GM12892 (cell line): Measurements from ENCODE around the gene MYO7B.

Experiments used
- DNase-seq: peaks from one replicate; pipeline ENCODE4 v3.0.0; 2011; ENCODE audit not compliant: insufficient read length
- FAIRE-seq: peaks from 2 replicates; lab custom pipeline; 2011; peaks lifted over from hg19 to GRCh38; lab: Jason Lieb, UNC
- POLR2A ChIP-seq: IDR thresholded peaks from 2 replicates; pipeline ENCODE4 v1.6.1; 2011; ENCODE audit warnings: low read depth, low read length, control low read depth
- POLR2AphosphoS5 ChIP-seq: IDR thresholded peaks from 2 replicates; pipeline ENCODE4 v1.6.1; 2011; ENCODE audit warnings: low read depth, low read length, control low read depth
- TAF1 ChIP-seq: IDR thresholded peaks from 2 replicates; pipeline ENCODE4 v1.6.1; 2011; ENCODE audit warnings: low read depth, mild to moderate bottlenecking, control low read depth, low read length, borderline replicate concordance

MYO7B gene

GRCh38 chr2:127560931-127561280 lies 25.4 kb downstream of the MYO7B start:
- DNase-seq (no peak), FAIRE-seq (no peak)
- no peak for TF ChIP-seq POLR2A
- TF ChIP-seq POLR2AphosphoS5 = no peak
- TF ChIP-seq TAF1 = no peak

GRCh38 chr2:127561371-127561770 lies 25.9 kb downstream of the MYO7B start:
- FAIRE-seq (no peak), DNase-seq (no peak)
- TF ChIP-seq TAF1 (no peak), POLR2AphosphoS5 (no peak), POLR2A (no peak)

GRCh38 chr2:127562936-127563335 lies 27.5 kb downstream of the MYO7B start:
- no peak for DNase-seq
- no peak for FAIRE-seq
- no peak for TF ChIP-seq TAF1
- no peak for TF ChIP-seq POLR2AphosphoS5
- no peak for TF ChIP-seq POLR2A

GRCh38 chr2:127563458-127564428 lies 28.3 kb downstream of the MYO7B start:
- TF ChIP-seq TAF1 = no peak
- TF ChIP-seq POLR2AphosphoS5 = no peak
- no peak; the same call in 1 of the 2 replicates for TF ChIP-seq POLR2A
- peak; percentile 73 for DNase-seq
- peak; percentile 98 for FAIRE-seq

- TF ChIP-seq POLR2A = no peak
- no peak for TF ChIP-seq TAF1
- TF ChIP-seq POLR2AphosphoS5 = no peak
- no peak for DNase-seq
- no peak for FAIRE-seq
These were observed 29.2 kb downstream of the MYO7B start for GRCh38 chr2:127564429-127565260.

GRCh38 chr2:127565261-127566138 lies 30.0 kb downstream of the MYO7B start:
- no peak for TF ChIP-seq POLR2A
- TF ChIP-seq TAF1 = no peak
- TF ChIP-seq POLR2AphosphoS5 = no peak
- FAIRE-seq = no peak

GRCh38 chr2:127566139-127566417 lies 30.6 kb downstream of the MYO7B start:
- no peak for FAIRE-seq

More at GRCh38 chr2:127565261-127566138, 30.0 kb downstream of the MYO7B start:
- no peak for DNase-seq

GRCh38 chr2:127566576-127566975 lies 31.1 kb downstream of the MYO7B start:
- FAIRE-seq (no peak), DNase-seq (no peak)
- TF ChIP-seq TAF1 (no peak), POLR2AphosphoS5 (no peak), POLR2A (no peak)

More at GRCh38 chr2:127566139-127566417, 30.6 kb downstream of the MYO7B start:
- TF ChIP-seq POLR2A (no peak), TAF1 (no peak)
- DNase-seq = no peak

- TF ChIP-seq POLR2A (no peak), TAF1 (no peak), POLR2AphosphoS5 (no peak)
- FAIRE-seq (no peak), DNase-seq (no peak)
These were observed 31.9 kb downstream of the MYO7B start for GRCh38 chr2:127567351-127567854.

GRCh38 chr2:127568128-127568527 lies 32.6 kb downstream of the MYO7B start:
- DNase-seq = no peak
- FAIRE-seq = no peak
- TF ChIP-seq TAF1 = no peak
- no peak for TF ChIP-seq POLR2A
- TF ChIP-seq POLR2AphosphoS5 = no peak

GRCh38 chr2:127569666-127570065 lies 34.2 kb downstream of the MYO7B start:
- DNase-seq = no peak
- TF ChIP-seq POLR2AphosphoS5 (no peak), POLR2A (no peak), TAF1 (no peak)
- no peak for FAIRE-seq
